ENCODE data around the gene MT1H. TPM values are rescaled to one million over a fixed set of nuclear protein-coding genes. Genes with fewer than 3 reads are reported as not detected.

MT1H gene
- total and polyA plus RNA-seq, 2 of the 13 experiments (the other 11 are each of a cell fraction or from before 2014, with no cell fraction given) = 0.60 TPM; not detected in 1

GRCh38 chr16:56647641-56648431 is 21.8 kb upstream of the MT1H start (continued):
- TF ChIP-seq, protein P1, sequence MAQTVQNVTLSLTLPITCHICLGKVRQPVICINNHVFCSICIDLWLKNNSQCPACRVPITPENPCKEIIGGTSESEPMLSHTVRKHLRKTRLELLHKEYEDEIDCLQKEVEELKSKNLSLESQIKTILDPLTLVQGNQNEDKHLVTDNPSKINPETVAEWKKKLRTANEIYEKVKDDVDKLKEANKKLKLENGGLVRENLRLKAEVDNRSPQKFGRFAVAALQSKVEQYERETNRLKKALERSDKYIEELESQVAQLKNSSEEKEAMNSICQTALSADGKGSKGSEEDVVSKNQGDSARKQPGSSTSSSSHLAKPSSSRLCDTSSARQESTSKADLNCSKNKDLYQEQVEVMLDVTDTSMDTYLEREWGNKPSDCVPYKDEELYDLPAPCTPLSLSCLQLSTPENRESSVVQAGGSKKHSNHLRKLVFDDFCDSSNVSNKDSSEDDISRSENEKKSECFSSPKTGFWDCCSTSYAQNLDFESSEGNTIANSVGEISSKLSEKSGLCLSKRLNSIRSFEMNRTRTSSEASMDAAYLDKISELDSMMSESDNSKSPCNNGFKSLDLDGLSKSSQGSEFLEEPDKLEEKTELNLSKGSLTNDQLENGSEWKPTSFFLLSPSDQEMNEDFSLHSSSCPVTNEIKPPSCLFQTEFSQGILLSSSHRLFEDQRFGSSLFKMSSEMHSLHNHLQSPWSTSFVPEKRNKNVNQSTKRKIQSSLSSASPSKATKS (CRISPR knock-in tag; IDR thresholded peaks at IDR 0.05) = no peak
- TF ChIP-seq HNRNPLL (IDR thresholded peaks at IDR 0.05; ENCODE audit: low read depth, low read length, poor library complexity, severe bottlenecking) = peak; percentile 86
- TF ChIP-seq ZNF816 (CRISPR knock-in tag; IDR thresholded peaks at IDR 0.05; ENCODE audit: borderline replicate concordance) = no peak
- TF ChIP-seq, protein P2, sequence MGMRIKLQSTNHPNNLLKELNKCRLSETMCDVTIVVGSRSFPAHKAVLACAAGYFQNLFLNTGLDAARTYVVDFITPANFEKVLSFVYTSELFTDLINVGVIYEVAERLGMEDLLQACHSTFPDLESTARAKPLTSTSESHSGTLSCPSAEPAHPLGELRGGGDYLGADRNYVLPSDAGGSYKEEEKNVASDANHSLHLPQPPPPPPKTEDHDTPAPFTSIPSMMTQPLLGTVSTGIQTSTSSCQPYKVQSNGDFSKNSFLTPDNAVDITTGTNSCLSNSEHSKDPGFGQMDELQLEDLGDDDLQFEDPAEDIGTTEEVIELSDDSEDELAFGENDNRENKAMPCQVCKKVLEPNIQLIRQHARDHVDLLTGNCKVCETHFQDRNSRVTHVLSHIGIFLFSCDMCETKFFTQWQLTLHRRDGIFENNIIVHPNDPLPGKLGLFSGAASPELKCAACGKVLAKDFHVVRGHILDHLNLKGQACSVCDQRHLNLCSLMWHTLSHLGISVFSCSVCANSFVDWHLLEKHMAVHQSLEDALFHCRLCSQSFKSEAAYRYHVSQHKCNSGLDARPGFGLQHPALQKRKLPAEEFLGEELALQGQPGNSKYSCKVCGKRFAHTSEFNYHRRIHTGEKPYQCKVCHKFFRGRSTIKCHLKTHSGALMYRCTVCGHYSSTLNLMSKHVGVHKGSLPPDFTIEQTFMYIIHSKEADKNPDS (CRISPR knock-in tag; IDR thresholded peaks at IDR 0.05) = no peak
- TF ChIP-seq TAF15 (IDR thresholded peaks at IDR 0.05; ENCODE audit: low read depth, low read length, poor library complexity, severe bottlenecking) = no peak
- TF ChIP-seq ZNF784 (CRISPR knock-in tag; IDR thresholded peaks at IDR 0.05; ENCODE audit: borderline replicate concordance) = no peak
- TF ChIP-seq IRF9 (CRISPR knock-in tag; IDR thresholded peaks at IDR 0.05; ENCODE audit: borderline replicate concordance) = peak; percentile 21; the same call in 1 of the 2 replicates
- TF ChIP-seq ZNF652 (CRISPR knock-in tag; IDR thresholded peaks at IDR 0.05; ENCODE audit: borderline replicate concordance, low read depth) = no peak
- TF ChIP-seq RCOR2 (CRISPR knock-in tag; IDR thresholded peaks at IDR 0.05) = no peak
- TF ChIP-seq REXO4 (CRISPR knock-in tag; IDR thresholded peaks at IDR 0.05; ENCODE audit: borderline replicate concordance) = no peak
- no peak for TF ChIP-seq MXD1 (CRISPR knock-in tag; IDR thresholded peaks at IDR 0.05)
- no peak for TF ChIP-seq FOXK2 (IDR thresholded peaks at IDR 0.05)
- TF ChIP-seq ZSCAN25 (CRISPR knock-in tag; IDR thresholded peaks at IDR 0.05) = peak; percentile 31; the same call in 1 of the 2 replicates
- TF ChIP-seq ZNF326 (CRISPR knock-in tag; IDR thresholded peaks at IDR 0.05; ENCODE audit: borderline replicate concordance) = no peak
- no peak for TF ChIP-seq KMT2A (CRISPR knock-in tag; IDR thresholded peaks at IDR 0.05)
- no peak for TF ChIP-seq CENPBD1 (CRISPR knock-in tag; IDR thresholded peaks at IDR 0.05; ENCODE audit: borderline replicate concordance, low read depth)
- TF ChIP-seq ZNF441 (CRISPR knock-in tag; IDR thresholded peaks at IDR 0.05; ENCODE audit: borderline replicate concordance) = 0 out of 2 replicates have a peak, but pooled peaks have one; percentile 32
- TF ChIP-seq SP4 (CRISPR knock-in tag; IDR thresholded peaks at IDR 0.05) = no peak
- TF ChIP-seq ZNF720 (CRISPR knock-in tag; IDR thresholded peaks at IDR 0.05) = no peak
- no peak for TF ChIP-seq SP5 (CRISPR knock-in tag; IDR thresholded peaks at IDR 0.05; ENCODE audit: borderline replicate concordance, low read depth)

Data from HepG2 (cell line).